Mesenchymal stem cell (in vitro differentiated cells and primary cell): ENCODE measurements around the gene COL10A1.

Experiments
- DNase-seq: peaks from one replicate; pipeline ENCODE4 v3.0.0-alpha.2; 2013
- H2AFZ ChIP-seq: one replicate; pipeline ENCODE4 v1.6.1; 2013; ENCODE audit warnings: low read depth, mild to moderate bottlenecking, control low read depth, inconsistent platforms, low read length, moderate library complexity
- H2AK5ac ChIP-seq: 2 replicates; pipeline ENCODE4 v1.6.1; 2013; ENCODE audit warnings: low read length, moderate library complexity, mild to moderate bottlenecking, inconsistent platforms; ENCODE audit not compliant: severe bottlenecking
- H2BK120ac ChIP-seq: one replicate; pipeline ENCODE4 v1.6.1; 2013; ENCODE audit warnings: low read depth, mild to moderate bottlenecking, inconsistent platforms, low read length, moderate library complexity
- H2BK12ac ChIP-seq, 2 experiments: one replicate each; pipeline ENCODE4 v1.6.1; 2013; ENCODE audit warnings: inconsistent platforms in 2 of 2, low read length in 2 of 2, mild to moderate bottlenecking in 2 of 2, moderate library complexity in 2 of 2, control low read depth in 1 of 2
- H2BK15ac ChIP-seq: one replicate; pipeline ENCODE4 v1.6.1; 2013; ENCODE audit warnings: mild to moderate bottlenecking, low read depth, inconsistent platforms; ENCODE audit not compliant: poor library complexity, severe bottlenecking
- H2BK5ac ChIP-seq: 2 replicates; pipeline ENCODE4 v1.6.1; 2013; ENCODE audit warnings: low read depth, mild to moderate bottlenecking, low read length, control low read depth, inconsistent platforms; ENCODE audit not compliant: poor library complexity, severe bottlenecking
- H3K14ac ChIP-seq, 2 experiments: one replicate each; pipeline ENCODE4 v1.6.1; 2013; ENCODE audit warnings: inconsistent platforms in 2 of 2, low read length in 2 of 2, control low read depth in 1 of 2, mild to moderate bottlenecking in 1 of 2, moderate library complexity in 1 of 2
- H3K18ac ChIP-seq, 2 experiments: one replicate each; pipeline ENCODE4 v1.6.1; 2013; ENCODE audit warnings: inconsistent platforms in 2 of 2, low read length in 2 of 2, control low read depth in 1 of 2, low read depth in 1 of 2, mild to moderate bottlenecking in 1 of 2
- H3K23ac ChIP-seq, 2 experiments: one replicate each; pipeline ENCODE4 v1.6.1; 2013; ENCODE audit warnings: inconsistent platforms in 2 of 2, low read length in 2 of 2, mild to moderate bottlenecking in 2 of 2, moderate library complexity in 2 of 2, control low read depth in 1 of 2
- H3K27ac ChIP-seq: 2 replicates; pipeline ENCODE4 v1.5.1; 2013; ENCODE audit warnings: mild to moderate bottlenecking, moderate library complexity, low read length, control low read depth, inconsistent platforms; ENCODE audit not compliant: poor library complexity, severe bottlenecking
- H3K27me3 ChIP-seq, 2 experiments: 2 replicates each; pipeline versions ENCODE4 v1.6.1 to v1.7.0; 2013; ENCODE audit warnings: low read length in 2 of 2, mild to moderate bottlenecking in 2 of 2, moderate library complexity in 2 of 2, control low read depth in 1 of 2, inconsistent platforms in 1 of 2; ENCODE audit not compliant: control insufficient read depth in 1 of 2, insufficient read depth in 1 of 2
- H3K36me3 ChIP-seq, 2 experiments: 2 replicates each; pipeline versions ENCODE4 v1.6.1 to v1.7.0; 2013; ENCODE audit warnings: low read length in 2 of 2, control low read depth in 1 of 2, inconsistent platforms in 1 of 2, low read depth in 1 of 2, mild to moderate bottlenecking in 1 of 2; ENCODE audit not compliant: insufficient read depth in 2 of 2, control insufficient read depth in 1 of 2
- H3K4ac ChIP-seq, 2 experiments: one replicate each; pipeline ENCODE4 v1.6.1; 2013; ENCODE audit warnings: inconsistent platforms in 2 of 2, low read length in 2 of 2, mild to moderate bottlenecking in 2 of 2, moderate library complexity in 2 of 2, control low read depth in 1 of 2, low read depth in 1 of 2
- H3K4me1 ChIP-seq: 2 replicates; pipeline ENCODE4 v1.6.1; 2013; ENCODE audit warnings: low read depth, low read length, control low read depth; ENCODE audit not compliant: control insufficient read depth, insufficient read depth
- H3K4me2 ChIP-seq: 2 replicates; pipeline ENCODE4 v1.6.1; 2013; ENCODE audit warnings: low read length, mild to moderate bottlenecking, inconsistent platforms; ENCODE audit not compliant: poor library complexity, severe bottlenecking
- H3K4me3 ChIP-seq, 2 experiments: 2 replicates each; pipeline versions ENCODE4 v1.5.1 to v1.7.0; 2013; ENCODE audit warnings: low read length in 2 of 2, mild to moderate bottlenecking in 2 of 2, control low read depth in 1 of 2, low read depth in 1 of 2; ENCODE audit not compliant: insufficient read depth in 1 of 2
- H3K79me1 ChIP-seq: replicated peaks from 2 replicates; pipeline ENCODE4 v1.6.1; 2013; ENCODE audit warnings: mild to moderate bottlenecking, control low read depth, low read length, inconsistent platforms; ENCODE audit not compliant: poor library complexity, severe bottlenecking
- H3K9ac ChIP-seq: 2 replicates; pipeline ENCODE4 v1.7.0; 2013; ENCODE audit warnings: mild to moderate bottlenecking, low read length, moderate library complexity
- H3K9me3 ChIP-seq: 2 replicates; pipeline ENCODE4 v1.7.0; 2013; ENCODE audit warnings: mild to moderate bottlenecking, low read length; ENCODE audit not compliant: control insufficient read depth
- H4K8ac ChIP-seq: one replicate; pipeline ENCODE4 v1.6.1; 2013; ENCODE audit warnings: inconsistent platforms, mild to moderate bottlenecking, low read length, moderate library complexity
- H4K91ac ChIP-seq: one replicate; pipeline ENCODE4 v1.6.1; 2013; ENCODE audit warnings: mild to moderate bottlenecking, low read length, inconsistent platforms
- WGBS: methylation state at CpG from one replicate; pipeline ENCODE4 v1.1.7; 2013; ENCODE audit warnings: mixed read lengths; 5-methylcytosine and 5-hydroxymethylcytosine counted together

Gene COL10A1

GRCh38 chr6:116169880-116170279 lies 43.9 kb upstream of the COL10A1 start:
- Histone ChIP-seq H3K4me2 (no peak overlapping the region), H2AK5ac (no peak overlapping the region), H3K4me1 (no peaks in the 10 kb centered on the region)

GRCh38 chr6:116168148-116168547 lies 42.2 kb upstream of the COL10A1 start:
- no peaks in the 10 kb centered on the region for H3K36me3 ChIP-seq
- H2BK120ac ChIP-seq: no peak overlapping the region
- no CpG with 5 or more reads among the region's 1 CpG for WGBS
- H2BK15ac ChIP-seq: no peak overlapping the region
- no peaks in the 10 kb centered on the region for H3K4me1 ChIP-seq
- H4K91ac ChIP-seq: no peak overlapping the region
- H3K4me3 ChIP-seq: no peak overlapping the region
- no peak overlapping the region for H3K23ac ChIP-seq
- H3K9me3 ChIP-seq: no peaks in the 10 kb centered on the region
- no peak overlapping the region for H3K14ac ChIP-seq
- DNase-seq: no peak
- H4K8ac ChIP-seq: no peak overlapping the region
- H3K27ac ChIP-seq: no peak overlapping the region
- H2BK12ac ChIP-seq: no peak overlapping the region
- H2AFZ ChIP-seq: no peak overlapping the region
- H3K4me2 ChIP-seq: no peak overlapping the region
- H3K18ac ChIP-seq: no peak overlapping the region
- no peak overlapping the region for H3K4ac ChIP-seq
- no peak overlapping the region for H3K9ac ChIP-seq
- H3K79me1 ChIP-seq: peaks cover 14% of the 10 kb centered on the region
- H2AK5ac ChIP-seq: no peak overlapping the region
- no peaks in the 10 kb centered on the region for H3K27me3 ChIP-seq
- no peak overlapping the region for H2BK5ac ChIP-seq

More at GRCh38 chr6:116169880-116170279, 43.9 kb upstream of the COL10A1 start:
- Histone ChIP-seq H3K9me3 (peaks cover 9% of the 10 kb centered on the region), H3K9ac (no peak overlapping the region), H3K27me3 (no peaks in the 10 kb centered on the region), H3K23ac (no peak overlapping the region), H3K79me1 (peaks cover 17% of the 10 kb centered on the region), H2BK5ac (no peak overlapping the region), H2BK15ac (no peak overlapping the region), H2AFZ (no peak overlapping the region), H3K4ac (no peak overlapping the region), H3K27ac (no peak overlapping the region), H3K18ac (no peak overlapping the region), H3K36me3 (no peaks in the 10 kb centered on the region), H4K91ac (no peak overlapping the region), H2BK120ac (no peak overlapping the region), H4K8ac (no peak overlapping the region), H2BK12ac (no peak overlapping the region), H3K4me3 (no peak overlapping the region), H3K14ac (no peak overlapping the region)
- no peak for DNase-seq
- WGBS: 93% methylated on average over 2 of the region's 2 CpGs

GRCh38 chr6:116166369-116166768 lies 40.4 kb upstream of the COL10A1 start:
- H2BK15ac ChIP-seq: no peak overlapping the region
- H3K14ac ChIP-seq: no peak overlapping the region
- no peaks in the 10 kb centered on the region for H3K4me1 ChIP-seq
- H3K27ac ChIP-seq: no peak overlapping the region
- no peak overlapping the region for H4K91ac ChIP-seq
- no peak overlapping the region for H3K4ac ChIP-seq
- no peaks in the 10 kb centered on the region for H3K36me3 ChIP-seq
- no peak for DNase-seq
- H3K9ac ChIP-seq: no peak overlapping the region
- no peak overlapping the region for H3K18ac ChIP-seq
- H2BK120ac ChIP-seq: no peak overlapping the region
- WGBS: no CpG with 5 or more reads among the region's 1 CpG
- no peaks in the 10 kb centered on the region for H3K27me3 ChIP-seq
- no peak overlapping the region for H3K23ac ChIP-seq
- no peak overlapping the region for H2AK5ac ChIP-seq
- H3K9me3 ChIP-seq: no peaks in the 10 kb centered on the region
- peaks cover 12% of the 10 kb centered on the region for H3K79me1 ChIP-seq
- no peak overlapping the region for H3K4me3 ChIP-seq
- H2BK5ac ChIP-seq: no peak overlapping the region
- no peak overlapping the region for H4K8ac ChIP-seq
- H2AFZ ChIP-seq: no peak overlapping the region
- H3K4me2 ChIP-seq: no peak overlapping the region
- H2BK12ac ChIP-seq: no peak overlapping the region

GRCh38 chr6:116165596-116165995 lies 39.7 kb upstream of the COL10A1 start:
- Histone ChIP-seq H2BK15ac (no peak overlapping the region), H2AFZ (no peak overlapping the region), H3K4me3 (no peak overlapping the region), H3K23ac (no peak overlapping the region), H3K4ac (no peak overlapping the region), H3K36me3 (no peaks in the 10 kb centered on the region), H3K9ac (no peak overlapping the region), H3K27me3 (no peaks in the 10 kb centered on the region), H2BK5ac (no peak overlapping the region), H4K8ac (no peak overlapping the region), H2BK12ac (no peak overlapping the region), H4K91ac (no peak overlapping the region), H3K18ac (no peak overlapping the region), H3K14ac (no peak overlapping the region), H3K9me3 (no peaks in the 10 kb centered on the region), H3K79me1 (peaks cover 10% of the 10 kb centered on the region), H3K27ac (no peak overlapping the region), H2AK5ac (no peak overlapping the region), H3K4me1 (no peaks in the 10 kb centered on the region), H2BK120ac (no peak overlapping the region), H3K4me2 (no peak overlapping the region)
- DNase-seq: no peak
- WGBS: 94% methylated on average over 1 of the region's 1 CpG
